ENCODE results near the gene DISC1. TPM values are rescaled to one million over a fixed set of nuclear protein-coding genes. Genes with fewer than 3 reads are reported as not detected.

Gene DISC1
- total and polyA plus RNA-seq, 2 donors (not counting 3 experiments of a cell fraction or from before 2014, with no cell fraction given), result 3.3 to 14.7 TPM

DNA sequence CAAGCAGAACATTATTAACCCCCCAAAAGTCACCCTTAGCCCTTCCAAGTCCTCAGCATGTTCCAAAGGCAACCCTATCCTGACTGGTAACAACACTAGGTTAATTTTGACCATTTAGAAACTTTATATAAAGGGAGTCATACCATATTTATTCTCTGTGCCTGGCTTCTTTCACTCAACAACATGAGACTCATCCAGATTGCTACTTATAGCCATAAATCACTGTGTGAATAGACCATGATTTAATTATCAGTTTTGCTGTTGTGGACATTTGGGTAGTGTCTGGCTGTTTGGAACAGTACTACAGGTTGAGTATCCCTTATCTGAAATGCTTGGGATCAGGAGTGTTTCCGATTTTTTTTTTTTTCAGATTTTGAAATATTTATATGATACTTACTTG lies 252.1 kb downstream of the DISC1 start:
- Histone ChIP-seq H3K27ac (ENCODE audit: insufficient read depth, low read depth, low read length) (no peak overlapping the region), H3K36me3 (ENCODE audit: control insufficient read depth in 2 of 2, extremely low read depth in 1 of 2, insufficient read depth in 2 of 2, low read length in 2 of 2) (no peaks in the 10 kb centered on the region), H3K9ac (replicated peaks; ENCODE audit: extremely low read depth, insufficient read depth, low read length) (no peak overlapping the region), H4K20me1 (replicated peaks; ENCODE audit: control insufficient read depth, extremely low read depth, insufficient read depth, low read length) (no peaks in the 10 kb centered on the region), H2AFZ (ENCODE audit: low read depth, low read length) (no peak overlapping the region), H3K9me3 (replicated peaks; ENCODE audit: control insufficient read depth, insufficient read depth, low read length) (no peaks in the 10 kb centered on the region), H3K4me3 (replicated peaks in 1 of 3; ENCODE audit: insufficient read depth in 1 of 3, low read depth in 1 of 3, low read length in 3 of 3) (no peak overlapping the region), H3K79me2 (ENCODE audit: control insufficient read depth, insufficient read depth, low read length) (no peaks in the 10 kb centered on the region), H3K4me2 (ENCODE audit: insufficient read depth, low read length) (no peak overlapping the region), H3K27me3 (ENCODE audit: control insufficient read depth in 2 of 2, insufficient read depth in 2 of 2, low read length in 2 of 2) (no peaks in the 10 kb centered on the region), H3K9me1 (replicated peaks; ENCODE audit: control insufficient read depth, extremely low read depth, insufficient read depth, low read length) (no peaks in the 10 kb centered on the region), H3K4me1 (ENCODE audit: control insufficient read depth, extremely low read depth, insufficient read depth, low read length) (no peaks in the 10 kb centered on the region)
- BruUV-seq (replicated peaks), result no TSS peak
- DNase-seq (ENCODE audit: low read depth, low spot score), result no peak
- ChIA-PET CTCF (no interaction called here), POLR2A (no interaction called here)
- intact Hi-C loops (cut with micrococcal nuclease) (no loop called here), dilution Hi-C loops (cut with MboI; ENCODE audit: extremely low pct_ligation_motif_present, low sequenced_read_pairs) (no loop called here)
- no peak for TF ChIP-seq POLR2AphosphoS5 (IDR thresholded peaks at IDR 0.05; ENCODE audit: insufficient read depth, low read depth, low read length)
- TF ChIP-seq MAX (IDR thresholded peaks at IDR 0.05; ENCODE audit: insufficient read depth, insufficient read length), result no peak
- no peak for TF ChIP-seq POLR2A (IDR thresholded peaks at IDR 0.05; ENCODE audit: low read depth, low read length)
- TF ChIP-seq JUN (IDR thresholded peaks at IDR 0.05; ENCODE audit: borderline replicate concordance, insufficient read depth, insufficient read length, low read depth), result no peak
- TF ChIP-seq FOS (IDR thresholded peaks at IDR 0.05; ENCODE audit: borderline replicate concordance, insufficient read depth, low read length), result no peak
- TF ChIP-seq GATA2 (IDR thresholded peaks at IDR 0.05; ENCODE audit: insufficient read depth, insufficient read length, low read depth, low read length), result no peak
- TF ChIP-seq EZH2 (IDR thresholded peaks at IDR 0.05; ENCODE audit: borderline replicate concordance, low read depth, low read length, severe bottlenecking), result no peak
- TF ChIP-seq MYC (IDR thresholded peaks at IDR 0.05; ENCODE audit: low read depth, low read length), result no peak
- no peak for TF ChIP-seq CTCF (IDR thresholded peaks at IDR 0.05; ENCODE audit: extremely low read depth in 1 of 2, insufficient read depth in 1 of 2, low read depth in 1 of 2, low read length in 2 of 2)
- FAIRE-seq, result no peak
